MCF 10A (cell line): Measurements from ENCODE around the gene ELF1. TPM values are rescaled to one million over a fixed set of nuclear protein-coding genes. Genes with fewer than 3 reads are reported as not detected.

Experiments
- BruUV-seq: library from RNA; stranded (reverse); fragments of 400-500 nt; replicated peaks from 2 replicates; lab custom pipeline; 2021; lab: Mats Ljungman, UMichigan
- CTCF ChIA-PET: fragments of 300-600 bp; sonication (Branson Sonifier 250); formaldehyde crosslinking; extraction: SDS; loops from one replicate; lab custom pipeline; 2021; ENCODE audit warnings: antibody characterized with exemption, inconsistent platforms; lab: Yijun Ruan, JAX
- POLR2A ChIA-PET: fragments of 300-600, 350-650 bp; sonication (Branson Sonifier 250); formaldehyde crosslinking; extraction: SDS; loops from one replicate; lab custom pipeline; 2020; ENCODE audit warnings: antibody characterized with exemption, inconsistent platforms; lab: Yijun Ruan, JAX
- DNase-seq: peaks from one replicate; pipeline ENCODE4 v3.0.0-alpha.2; 2018; ENCODE audit not compliant: unreplicated experiment
- H3K27ac Mint-ChIP-seq: one replicate; pipeline ENCODE4 v1.8.0; 2022; ENCODE audit warnings: mild to moderate bottlenecking, low read depth, mixed read lengths; ENCODE audit not compliant: unreplicated experiment
- H3K27me3 Mint-ChIP-seq: one replicate; pipeline ENCODE4 v1.8.0; 2022; ENCODE audit warnings: mixed read lengths; ENCODE audit not compliant: insufficient read depth, unreplicated experiment
- H3K36me3 Mint-ChIP-seq: one replicate; pipeline ENCODE4 v1.8.0; 2022; ENCODE audit warnings: mild to moderate bottlenecking, moderate library complexity, mixed read lengths; ENCODE audit not compliant: insufficient read depth, unreplicated experiment
- H3K4me1 Mint-ChIP-seq: one replicate; pipeline ENCODE4 v1.8.0; 2022; ENCODE audit warnings: mixed read lengths; ENCODE audit not compliant: insufficient read depth, unreplicated experiment
- H3K4me3 Mint-ChIP-seq: one replicate; pipeline ENCODE4 v1.8.0; 2022; ENCODE audit warnings: mild to moderate bottlenecking, moderate library complexity, mixed read lengths; ENCODE audit not compliant: unreplicated experiment
- H3K9me3 Mint-ChIP-seq: one replicate; pipeline ENCODE4 v1.8.0; 2022; ENCODE audit warnings: mixed read lengths; ENCODE audit not compliant: unreplicated experiment
- CTCF ChIP-seq: fragments of 200-600 bp; IDR thresholded peaks from one replicate; pipeline ENCODE4 v1.8.0; 2022; ENCODE audit warnings: antibody characterized with exemption, mild to moderate bottlenecking; ENCODE audit not compliant: unreplicated experiment
- intact Hi-C: fragments of 100-400 bp; cut with micrococcal nuclease; formaldehyde crosslinking; loops from 2 replicates; pipeline ENCODE4 v1.14.1; 2022
- total RNA-seq: library from RNA; stranded (reverse); gene quantifications from 2 replicates; pipeline ENCODE4 v1.2.3, GENCODE V29; 2022

The ELF1 gene
- total RNA-seq, 1 experiment from 2014 or later, result 73.7 TPM

GRCh38 chr13:41017817-41018601 is 1.1 kb downstream of the ELF1 start:
- no peak for TF ChIP-seq CTCF
- POLR2A ChIA-PET, result interaction anchor here (0.6 to 11.0 kb wide), 16 partner anchors 10 to 294 kb away, joined by 3 to 283 read pairs (median 5); partner anchors contain the start of gene WBP4
- peaks cover 33% of the 10 kb centered on the region for H3K4me1 Mint-ChIP-seq
- H3K27me3 Mint-ChIP-seq, result no peaks in the 10 kb centered on the region
- CTCF ChIA-PET, result interaction anchor here (1.2 to 1.4 kb wide), 2 partner anchors 37 to 44 kb away, joined by 4 to 6 read pairs; no protein-coding TSS in a partner anchor
- H3K4me3 Mint-ChIP-seq, result peak overlapping the region; percentile 77
- DNase-seq, result peak; percentile 35
- H3K36me3 Mint-ChIP-seq, result no peaks in the 10 kb centered on the region
- intact Hi-C loops, result loop anchor here (2.0 kb wide), 1 partner anchor 43 kb away; the partner anchor contains the start of gene WBP4
- H3K27ac Mint-ChIP-seq, result peak overlapping the region; percentile 99
- BruUV-seq, result no TSS peak
- no peaks in the 10 kb centered on the region for H3K9me3 Mint-ChIP-seq

GRCh38 chr13:41017159-41017558 is 2.0 kb downstream of the ELF1 start:
- intact Hi-C loops, result no loop called here
- no TSS peak for BruUV-seq
- ChIA-PET POLR2A (interaction anchor here (0.8 to 11.0 kb wide), 11 partner anchors 9 to 96 kb away, joined by 3 to 283 read pairs (median 10); partner anchors contain the start of gene WBP4), CTCF (interaction anchor here (1.2 to 1.4 kb wide), 2 partner anchors 38 to 43 kb away, joined by 4 to 6 read pairs; no protein-coding TSS in a partner anchor)
- no peak for TF ChIP-seq CTCF
- peak overlapping the region; percentile 99 for H3K27ac Mint-ChIP-seq
- DNase-seq, result peak; percentile 42
- no peaks in the 10 kb centered on the region for H3K9me3 Mint-ChIP-seq
- H3K4me1 Mint-ChIP-seq, result peaks cover 33% of the 10 kb centered on the region
- H3K27me3 Mint-ChIP-seq, result no peaks in the 10 kb centered on the region
- peaks cover 2% of the 10 kb centered on the region for H3K36me3 Mint-ChIP-seq
- H3K4me3 Mint-ChIP-seq, result peak overlapping the region; percentile 77

GRCh38 chr13:41015920-41016319 is 3.2 kb downstream of the ELF1 start:
- H3K9me3 Mint-ChIP-seq, result no peaks in the 10 kb centered on the region
- TF ChIP-seq CTCF, result no peak
- DNase-seq, result no peak
- BruUV-seq, result no TSS peak
- no peaks in the 10 kb centered on the region for H3K27me3 Mint-ChIP-seq
- peaks cover 23% of the 10 kb centered on the region for H3K4me1 Mint-ChIP-seq
- H3K4me3 Mint-ChIP-seq, result peak overlapping the region; percentile 77
- POLR2A ChIA-PET, result interaction anchor here (0.8 to 11.0 kb wide), 5 partner anchors 13 to 42 kb away, joined by 3 to 283 read pairs (median 3); partner anchors contain the start of gene WBP4
- H3K36me3 Mint-ChIP-seq, result peaks cover 15% of the 10 kb centered on the region
- CTCF ChIA-PET, result interaction anchor here (0.6 to 1.4 kb wide), 2 partner anchors 9 to 46 kb away, joined by 3 read pairs; partner anchors contain the start of gene WBP4
- no peak overlapping the region for H3K27ac Mint-ChIP-seq
- intact Hi-C loops, result no loop called here

GRCh38 chr13:41013835-41014234 is 5.3 kb downstream of the ELF1 start:
- Mint-ChIP-seq H3K9me3 (no peaks in the 10 kb centered on the region), H3K27ac (no peak overlapping the region), H3K4me1 (peaks cover 17% of the 10 kb centered on the region), H3K27me3 (no peaks in the 10 kb centered on the region), H3K4me3 (no peak overlapping the region), H3K36me3 (peaks cover 18% of the 10 kb centered on the region)
- BruUV-seq, result no TSS peak
- DNase-seq, result no peak
- TF ChIP-seq CTCF, result no peak
- CTCF ChIA-PET, result interaction anchor here (0.6 to 1.5 kb wide), 2 partner anchors 42 to 215 kb away, joined by 3 to 5 read pairs; no protein-coding TSS in a partner anchor
- intact Hi-C loops, result no loop called here
- POLR2A ChIA-PET, result interaction anchor here (0.5 to 11.0 kb wide), 3 partner anchors 9 to 44 kb away, joined by 3 to 283 read pairs (median 5); partner anchors contain the start of gene WBP4
